ENCODE data around the gene KAT5.
"Not testable (repeated sequence)": the region's sequence is repeated elsewhere in the genome, so short reads cannot be mapped to it uniquely, and the experiment has no call there.

KAT5 gene

DNA sequence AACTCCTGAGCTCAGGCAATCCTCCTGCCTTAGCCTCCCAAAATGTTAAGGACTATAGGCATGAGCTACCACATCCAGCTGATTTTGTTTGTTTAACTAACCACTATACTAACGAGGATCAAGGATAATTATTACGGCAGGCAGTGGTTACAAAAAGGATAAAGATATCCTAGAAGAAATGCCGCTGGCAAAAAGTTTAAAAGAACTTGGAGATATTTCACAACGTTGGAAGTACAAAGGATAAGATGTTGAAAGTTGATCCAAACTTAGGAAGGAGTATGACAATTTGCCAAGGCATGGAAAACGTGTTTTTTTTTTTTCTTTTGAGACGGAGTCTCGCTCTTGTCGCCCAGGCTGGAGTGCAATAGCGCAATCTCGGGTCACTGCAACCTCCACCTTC lies 55.4 kb downstream of the KAT5 start:
- Histone ChIP-seq H3K27me3 (ENCODE audit: control insufficient read depth in 5 of 5, insufficient read depth in 4 of 5, low read length in 5 of 5) (no peaks in the 10 kb centered on the region), H3K4me1 (ENCODE audit: control insufficient read depth in 5 of 5, insufficient read depth in 5 of 5, low read length in 5 of 5) (peaks cover 0 to 10% (median 5%) of the 10 kb centered on the region in 5 donors), H3K9me3 (ENCODE audit: control insufficient read depth in 5 of 5, low read length in 5 of 5) (no peaks in the 10 kb centered on the region), H3K4me3 (ENCODE audit: low read depth in 1 of 5, low read length in 5 of 5) (no peak overlapping the region), H3K36me3 (ENCODE audit: control insufficient read depth in 5 of 5, insufficient read depth in 5 of 5, low read length in 5 of 5) (no peaks in the 10 kb centered on the region), H3K27ac (ENCODE audit: low read depth, low read length) (no peak overlapping the region), H3K9ac (ENCODE audit: low read length in 5 of 5) (no peak overlapping the region)

DNA sequence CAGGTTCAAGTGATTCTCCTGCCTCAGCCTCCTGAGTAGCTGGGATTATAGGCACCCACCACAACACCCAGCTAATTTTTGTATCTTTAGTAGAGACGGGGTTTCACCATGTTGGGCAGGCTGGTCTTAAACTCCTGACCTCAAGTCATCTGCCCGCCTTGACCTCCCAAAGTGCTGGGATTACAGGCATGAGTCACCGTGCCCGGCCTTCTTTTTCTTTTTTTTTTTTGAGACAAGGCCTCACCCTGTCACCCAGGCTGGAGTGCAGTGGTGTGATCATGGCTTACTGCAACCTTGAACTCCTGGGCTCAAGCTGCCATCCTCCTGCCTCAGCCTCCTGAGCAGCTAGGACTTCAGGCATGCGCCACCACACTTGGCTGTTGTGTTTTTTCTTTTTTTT lies 55.8 kb downstream of the KAT5 start:
- not testable (repeated sequence) for H3K4me1 ChIP-seq (ENCODE audit: control insufficient read depth in 5 of 5, insufficient read depth in 5 of 5, low read length in 5 of 5); H3K27me3 ChIP-seq (ENCODE audit: control insufficient read depth in 5 of 5, insufficient read depth in 4 of 5, low read length in 5 of 5); H3K4me3 ChIP-seq (ENCODE audit: low read depth in 1 of 5, low read length in 5 of 5); H3K9ac ChIP-seq (ENCODE audit: low read length in 5 of 5); H3K36me3 ChIP-seq (ENCODE audit: control insufficient read depth in 5 of 5, insufficient read depth in 5 of 5, low read length in 5 of 5); H3K9me3 ChIP-seq (ENCODE audit: control insufficient read depth in 5 of 5, low read length in 5 of 5); H3K27ac ChIP-seq (ENCODE audit: low read depth, low read length)
